ENCODE data around the gene CNKSR3.

The CNKSR3 gene

DNA sequence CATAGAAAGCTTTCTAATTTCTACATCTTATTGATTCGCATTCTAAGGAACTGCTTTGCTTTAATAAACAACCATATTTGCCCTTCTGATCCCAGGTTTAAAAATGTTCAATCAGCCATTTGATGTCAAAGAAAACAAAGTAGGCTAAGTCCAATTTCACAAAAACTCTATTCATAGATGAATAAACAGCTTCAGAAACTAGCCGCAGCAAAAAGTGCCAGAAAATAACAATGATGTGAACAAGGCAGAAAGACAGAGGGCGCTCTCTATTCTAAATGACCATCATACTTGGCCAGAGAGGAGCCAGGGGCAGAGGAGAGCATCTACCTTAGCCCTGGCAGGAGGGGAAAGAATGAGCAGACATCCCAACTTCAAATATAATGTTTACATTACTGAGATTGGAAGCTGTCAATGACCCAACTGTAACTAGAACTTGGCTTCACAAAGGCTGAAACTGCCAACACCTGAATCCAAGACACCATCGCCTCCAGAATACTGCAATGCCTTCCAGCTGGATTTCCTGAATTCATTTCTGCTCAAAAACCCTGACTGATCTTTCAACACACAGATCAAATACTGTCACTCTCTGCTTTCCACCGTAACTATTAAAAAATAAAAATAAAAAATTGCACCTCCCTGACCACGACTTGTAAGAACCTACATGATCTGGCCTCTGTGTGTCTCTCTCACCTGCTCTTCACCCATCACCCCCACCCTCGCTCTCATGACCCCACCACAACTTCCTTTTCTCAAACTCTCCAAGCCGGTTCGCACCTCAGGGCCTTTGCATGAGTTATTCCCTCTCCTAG lies 9.5 kb downstream of the CNKSR3 start:
- DNase-seq = no peak

DNA sequence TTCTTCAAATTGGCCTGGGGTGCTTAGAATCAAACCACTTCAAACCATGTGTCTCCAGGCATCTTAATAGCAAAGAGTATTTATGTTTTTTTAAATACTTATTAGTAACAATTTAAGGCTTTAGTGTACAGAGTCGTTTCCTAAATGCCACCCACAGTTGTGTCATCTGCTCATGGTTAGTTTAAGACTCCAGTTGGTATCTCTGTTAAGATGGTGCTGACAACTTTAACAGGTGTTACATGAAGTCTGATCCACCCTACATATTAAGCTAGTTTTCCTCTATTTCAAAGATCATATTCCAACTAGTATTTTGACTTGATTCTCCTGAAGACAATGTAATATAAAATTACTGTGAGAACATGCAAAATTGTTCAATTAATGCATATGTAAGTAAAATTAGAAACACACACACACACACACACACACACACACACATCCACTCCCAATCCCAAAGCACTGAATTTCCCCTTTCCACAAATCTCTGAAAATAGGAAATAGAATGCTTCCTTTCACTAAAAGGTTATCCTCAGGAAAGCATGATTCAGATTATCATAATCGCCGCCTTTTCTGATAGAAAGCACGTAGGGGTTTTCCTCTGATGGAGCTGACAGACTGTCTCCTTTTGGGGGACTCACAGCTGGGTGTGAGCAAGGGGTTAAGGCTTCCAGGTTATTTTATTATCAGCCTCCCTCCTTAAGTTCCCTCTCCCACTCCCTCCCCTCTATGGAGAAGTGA lies 10.5 kb downstream of the CNKSR3 start:
- DNase-seq = no peak

DNA sequence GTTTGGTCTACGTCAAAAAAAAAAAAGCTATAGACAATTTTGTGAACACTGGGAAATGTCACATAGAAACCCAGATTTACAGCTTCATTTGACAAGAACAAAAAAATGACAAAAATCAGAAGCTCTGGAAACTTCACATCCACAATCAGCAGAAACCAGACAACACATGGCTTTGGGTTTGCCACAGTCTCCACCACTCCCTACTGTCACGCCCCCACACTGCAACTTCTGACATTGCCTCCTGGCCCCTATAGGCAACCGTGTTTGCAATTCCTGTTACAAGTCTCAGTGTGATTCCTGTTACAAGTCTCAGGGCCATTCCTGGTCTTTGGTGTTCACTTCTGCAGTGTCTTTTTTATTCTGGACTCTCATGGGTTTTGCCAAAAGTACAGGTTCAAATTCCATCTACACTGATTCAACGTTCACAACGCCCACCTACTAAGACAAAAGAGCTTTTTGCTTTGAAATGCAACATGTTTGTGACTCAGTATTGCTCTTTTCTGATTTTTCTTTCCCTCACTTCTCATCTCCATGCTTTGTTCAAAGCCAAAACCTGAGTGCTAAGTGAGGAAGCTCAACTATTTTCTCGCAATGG lies 12.0 kb downstream of the CNKSR3 start:
- no peak for DNase-seq

GRCh38 chr6:154496793-154497517 lies 13.5 kb downstream of the CNKSR3 start:
- no peak for DNase-seq

GRCh38 chr6:154496186-154496585 lies 14.3 kb downstream of the CNKSR3 start:
- no peak for DNase-seq

- no peak for DNase-seq
Measured at GRCh38 chr6:154494592-154495311, 15.7 kb downstream of the CNKSR3 start.

GRCh38 chr6:154491567-154492470 lies 18.7 kb downstream of the CNKSR3 start:
- DNase-seq = no peak

GRCh38 chr6:154489822-154490221 lies 20.7 kb downstream of the CNKSR3 start:
- DNase-seq = no peak

GRCh38 chr6:154488802-154489437 lies 21.6 kb downstream of the CNKSR3 start:
- DNase-seq = no peak

GRCh38 chr6:154488248-154488593 lies 22.3 kb downstream of the CNKSR3 start:
- DNase-seq = no peak

DNA sequence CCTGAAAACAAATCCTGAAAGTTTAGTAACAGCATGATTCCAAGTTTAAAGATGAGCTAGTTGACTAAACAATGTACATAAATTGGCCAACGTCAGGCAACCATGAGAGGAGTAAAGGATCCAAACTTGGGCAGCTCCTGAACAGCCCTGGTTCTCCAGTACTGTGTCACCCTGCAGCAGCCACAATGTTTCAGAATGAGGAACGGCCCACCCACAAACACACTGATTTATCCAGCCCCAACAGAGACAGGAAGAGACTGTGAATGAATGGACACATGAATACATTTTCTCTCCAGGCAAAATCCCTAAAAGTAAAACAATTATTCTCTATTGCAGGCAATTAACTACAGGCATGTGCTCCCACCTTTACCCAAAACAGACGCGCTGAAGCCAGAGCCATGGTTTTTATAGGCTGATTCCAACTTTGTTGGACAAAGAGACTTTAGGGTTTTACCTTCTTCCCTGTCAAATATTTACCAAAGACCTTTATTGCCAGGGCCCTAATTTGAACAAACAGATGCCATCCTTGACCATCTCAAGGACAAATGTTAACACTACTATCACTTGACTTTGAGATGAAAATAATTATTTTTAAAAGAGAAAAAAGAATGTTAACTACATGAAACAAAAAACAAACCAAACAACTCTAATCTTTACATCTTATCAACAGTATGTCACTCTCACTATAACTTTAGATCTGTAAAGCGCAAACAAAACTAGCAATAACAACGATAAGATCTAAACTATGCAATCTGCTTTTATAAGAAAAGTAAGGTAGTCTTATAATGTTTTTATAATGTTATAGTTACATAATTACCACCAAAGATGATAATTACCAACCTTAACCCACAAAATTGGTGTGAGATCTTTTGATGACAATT lies 22.9 kb downstream of the CNKSR3 start:
- no peak for DNase-seq

GRCh38 chr6:154485815-154486214 lies 24.7 kb downstream of the CNKSR3 start:
- DNase-seq = no peak

- DNase-seq = no peak
Measured at GRCh38 chr6:154484942-154485341, 25.5 kb downstream of the CNKSR3 start.

- DNase-seq = no peak
Measured at GRCh38 chr6:154482858-154483257, 27.6 kb downstream of the CNKSR3 start.

DNA sequence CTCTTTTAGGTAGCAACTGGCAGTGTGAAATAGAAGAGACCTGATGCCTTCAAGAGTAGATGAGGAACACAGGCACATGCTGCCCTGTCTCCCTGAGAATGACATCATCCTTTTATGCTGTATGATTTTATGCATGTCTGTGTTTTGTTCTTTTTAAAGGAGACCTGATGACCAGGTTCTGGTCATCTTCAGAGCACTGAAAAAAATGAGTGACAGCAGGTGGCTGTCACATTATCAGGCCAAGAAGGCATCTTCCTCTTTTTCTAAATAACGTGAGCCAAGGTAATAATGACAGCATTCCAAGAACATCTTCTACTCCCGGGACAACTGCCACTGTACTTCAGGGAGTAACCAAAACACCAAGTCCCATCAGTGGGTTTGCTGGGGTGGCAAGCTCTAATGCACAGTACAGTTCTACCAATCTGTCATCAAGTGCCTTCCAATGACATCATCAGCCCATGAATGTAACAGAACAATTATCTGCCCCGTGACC lies 28.9 kb downstream of the CNKSR3 start:
- no peak for DNase-seq

GRCh38 chr6:154479771-154480639 lies 30.5 kb downstream of the CNKSR3 start:
- DNase-seq = no peak

DNA sequence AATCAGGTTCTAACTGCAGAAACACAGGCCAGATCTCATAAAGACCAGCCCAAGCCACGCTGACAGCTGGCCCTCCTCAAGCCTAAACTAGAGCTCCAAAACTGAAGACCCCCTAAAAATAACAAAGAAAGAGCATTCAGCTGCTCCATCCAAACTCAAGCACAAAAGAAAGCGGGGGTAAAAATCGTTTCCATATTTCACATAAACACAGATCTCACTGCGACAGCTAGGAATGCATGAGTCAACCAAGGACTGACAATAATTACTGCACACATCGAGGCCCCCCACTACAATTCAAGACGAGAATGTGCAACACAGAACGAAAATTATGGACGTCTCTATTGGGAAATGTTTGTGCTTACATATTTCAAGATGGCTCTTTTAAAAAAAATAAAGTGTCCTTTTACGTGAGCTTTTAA lies 31.1 kb downstream of the CNKSR3 start:
- no peak for DNase-seq

DNA sequence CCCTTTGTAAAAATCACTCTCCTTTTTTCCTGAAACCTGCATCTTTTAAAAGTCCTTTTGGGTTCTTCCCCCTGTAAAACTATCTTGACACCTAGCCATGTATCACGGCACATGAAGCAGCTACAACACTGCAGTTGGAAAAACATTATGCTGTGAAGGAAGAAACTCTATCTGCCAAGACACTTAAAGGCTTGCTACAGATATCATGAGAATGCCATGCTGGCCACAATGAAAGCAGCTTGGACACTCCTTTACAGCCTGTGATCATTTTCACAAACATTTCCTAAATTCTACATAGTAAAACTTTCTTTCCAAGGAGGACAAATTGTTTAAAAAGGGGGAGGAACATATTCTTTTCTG lies 31.8 kb downstream of the CNKSR3 start:
- no peak for DNase-seq

Data from stimulated activated CD4-positive, alpha-beta T cell treated with anti-CD3 and anti-CD28 coated beads, Interleukin-15, amount 100 ng/mL, for 24 hours (primary cell).